GM19395 (cell line): Measurements from ENCODE around the gene MICA.
"Not testable (repeated sequence)": the region's sequence is repeated elsewhere in the genome, so short reads cannot be mapped to it uniquely, and the experiment has no call there.

ENCODE experiments used
- ATAC-seq: cut with Tn5 transposase; IDR thresholded peaks from one replicate; pipeline ENCODE4 v1.9.1; 2021; ENCODE audit warnings: mild to moderate bottlenecking, moderate library complexity; ENCODE audit not compliant: unreplicated experiment

MICA gene

DNA sequence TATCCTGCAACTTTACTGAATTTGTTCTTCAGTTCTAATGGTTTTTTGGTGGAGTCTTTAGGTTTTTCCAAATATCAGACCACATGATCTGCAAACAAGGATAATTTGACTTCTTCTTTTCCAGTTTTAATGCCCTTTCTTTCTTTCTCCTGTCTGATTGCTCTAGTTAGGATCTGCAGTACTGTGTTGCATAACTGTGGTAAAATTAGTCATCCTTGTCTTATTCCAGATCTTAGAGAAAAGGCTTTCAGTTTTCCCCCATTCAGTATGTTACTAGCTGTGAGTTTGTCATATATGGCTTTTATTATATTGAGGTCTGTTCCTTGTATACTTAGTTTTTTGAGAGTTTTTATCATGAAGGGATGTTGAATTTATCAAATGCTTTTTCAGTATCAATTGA is 4.3 kb downstream of the MICA start:
- no peak for ATAC-seq

DNA sequence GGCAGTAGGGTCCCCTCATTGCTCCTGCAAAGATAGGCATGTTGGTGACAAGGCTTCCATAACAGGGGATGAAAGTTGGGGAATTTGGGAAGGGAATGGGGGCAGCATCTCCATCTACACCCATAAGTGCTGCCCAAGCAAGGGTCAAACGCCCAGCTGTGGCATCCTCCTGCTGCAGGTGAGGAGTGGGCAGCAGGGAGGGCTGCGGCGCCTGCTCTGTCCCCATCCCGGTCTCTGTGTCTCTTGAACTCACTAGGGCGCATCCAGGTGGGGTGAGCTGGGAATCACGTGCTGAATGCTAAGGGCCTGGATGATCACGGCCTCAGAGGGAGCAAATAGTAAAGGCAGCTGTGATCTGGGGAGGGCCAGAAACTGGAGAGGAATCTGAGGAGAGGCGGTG is 9.1 kb downstream of the MICA start:
- ATAC-seq = no peak

DNA sequence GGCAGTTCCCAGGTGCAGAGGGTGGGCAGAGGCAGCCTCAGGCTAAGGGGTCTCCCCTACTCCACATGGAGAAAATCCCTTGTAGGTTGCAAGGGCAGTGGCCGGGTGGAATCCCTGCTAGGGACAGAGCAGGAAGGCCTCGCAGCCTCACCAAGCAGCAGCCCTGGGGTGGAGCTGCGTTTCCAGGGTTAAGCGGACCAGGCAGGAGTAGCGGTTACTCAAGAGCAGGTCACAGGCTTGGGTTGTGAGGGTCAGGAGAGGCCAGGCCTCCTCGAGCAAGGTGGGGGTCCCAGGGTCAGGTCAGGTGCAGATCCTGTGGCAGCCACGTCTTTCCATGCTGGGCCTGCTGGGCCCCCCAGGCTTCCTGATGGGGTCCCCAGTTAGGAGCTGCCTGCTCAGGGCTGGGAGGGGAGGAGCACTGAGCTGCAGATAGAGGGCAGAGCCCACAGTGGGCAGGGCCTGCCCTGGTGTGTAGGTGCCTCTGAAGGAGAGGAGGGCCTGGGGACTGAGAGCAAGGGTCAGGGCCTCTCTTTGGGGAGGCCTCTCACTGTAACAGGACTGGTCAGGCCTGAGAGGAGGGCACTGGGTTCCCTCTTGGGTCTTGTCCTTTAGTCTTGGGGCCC is 10.9 kb downstream of the MICA start:
- ATAC-seq = not testable (repeated sequence)

DNA sequence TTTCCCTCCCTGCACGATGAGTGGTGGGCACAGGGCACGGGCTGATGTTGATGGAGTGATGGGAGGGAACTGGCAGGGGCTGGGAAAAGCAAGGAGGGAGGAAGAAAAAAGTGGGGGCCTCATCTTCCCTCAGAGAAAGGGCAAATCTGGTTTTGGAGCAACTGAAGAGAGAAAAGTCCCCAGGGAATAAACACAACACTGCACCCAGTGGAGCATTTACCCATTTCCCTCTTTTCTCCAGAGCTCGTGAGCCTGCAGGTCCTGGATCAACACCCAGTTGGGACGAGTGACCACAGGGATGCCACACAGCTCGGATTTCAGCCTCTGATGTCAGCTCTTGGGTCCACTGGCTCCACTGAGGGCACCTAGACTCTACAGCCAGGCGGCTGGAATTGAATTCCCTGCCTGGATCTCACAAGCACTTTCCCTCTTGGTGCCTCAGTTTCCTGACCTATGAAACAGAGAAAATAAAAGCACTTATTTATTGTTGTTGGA is 11.4 kb downstream of the MICA start:
- no peak for ATAC-seq

DNA sequence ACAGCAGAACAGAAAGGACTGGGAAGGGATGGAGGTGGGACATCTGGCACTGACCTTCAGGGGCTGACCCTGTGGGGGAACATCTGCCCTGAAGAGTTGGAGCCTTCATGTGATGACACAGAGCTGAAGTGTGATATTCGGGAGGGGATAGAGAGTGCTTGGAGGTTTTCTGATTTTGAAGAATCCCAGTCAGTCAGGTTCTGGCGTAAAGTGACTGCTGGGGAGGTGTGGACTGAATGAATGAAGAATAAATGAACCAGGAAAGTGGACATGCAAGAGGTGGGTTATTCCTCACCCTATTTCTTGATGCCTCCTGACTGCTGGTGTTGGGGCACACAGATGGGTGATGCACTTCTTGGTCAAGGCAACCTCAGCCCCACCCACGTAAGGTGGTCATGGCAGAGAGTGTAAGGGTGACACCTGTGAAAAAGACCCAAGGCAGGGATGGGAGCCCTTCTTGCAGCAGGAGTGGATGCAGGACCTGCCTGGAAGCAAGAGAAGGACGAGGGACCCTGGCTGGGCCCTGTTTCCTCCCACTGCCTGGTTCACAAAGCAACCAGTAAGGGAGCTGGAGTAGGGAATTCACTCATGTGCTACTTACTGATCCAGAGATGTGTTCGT is 13.1 kb downstream of the MICA start:
- ATAC-seq = no peak

DNA sequence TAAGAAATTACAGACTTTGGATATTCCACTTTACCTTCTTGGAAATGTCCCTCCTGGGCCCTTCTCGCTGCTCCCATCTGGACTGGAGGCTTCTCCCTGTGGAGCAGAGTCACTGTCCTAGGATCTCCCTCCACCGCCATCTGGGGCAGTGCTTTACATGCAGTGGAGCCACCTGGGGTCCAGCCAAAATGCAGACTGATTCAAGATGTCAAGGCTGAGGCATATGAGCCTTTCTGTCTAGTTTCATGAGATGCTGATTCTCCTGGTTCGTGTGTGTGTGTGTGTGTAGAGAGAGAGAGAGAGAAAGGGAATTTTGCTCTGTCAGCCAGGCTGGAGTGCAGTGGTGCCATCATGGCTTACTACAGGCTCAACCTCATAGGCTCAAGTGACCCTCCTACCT is 14.9 kb downstream of the MICA start:
- no peak for ATAC-seq

DNA sequence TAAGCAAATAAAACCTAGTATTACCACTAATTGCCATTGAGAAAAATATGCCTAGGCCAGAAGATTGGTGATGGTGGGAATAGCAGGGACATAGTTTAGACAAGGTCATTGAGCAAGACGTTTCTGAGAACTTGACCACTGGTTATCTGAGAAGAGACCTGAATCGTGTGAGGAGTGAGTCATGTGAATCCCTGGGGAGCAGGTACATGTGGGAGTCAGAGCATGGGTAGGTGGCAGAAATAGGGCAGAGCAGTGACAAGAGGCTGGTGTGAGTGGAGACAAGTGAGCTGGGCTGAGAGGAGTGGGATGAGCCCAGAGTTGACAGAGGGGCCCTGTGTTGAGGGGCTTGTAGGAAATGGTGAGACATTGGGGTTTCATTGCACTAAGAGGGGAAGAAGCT is 16.4 kb downstream of the MICA start:
- ATAC-seq = no peak

DNA sequence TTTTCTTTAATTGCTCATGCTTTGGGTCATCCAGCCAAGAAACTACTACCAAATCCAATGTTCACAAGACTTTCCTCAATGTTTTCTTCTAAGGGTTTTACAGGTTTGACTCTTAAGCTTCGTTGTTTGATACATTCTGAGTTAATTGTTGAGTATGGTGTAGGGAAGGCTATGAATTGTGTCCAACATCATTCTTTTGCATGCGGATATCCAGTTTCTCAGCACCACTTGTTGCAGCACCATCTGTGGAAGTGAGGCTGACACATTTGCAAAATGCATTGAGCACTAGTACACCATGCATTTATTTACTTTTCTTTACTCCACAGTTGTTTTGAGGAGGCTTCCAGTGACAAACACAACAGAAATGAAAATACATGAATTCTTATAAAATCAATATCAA is 17.2 kb downstream of the MICA start:
- no peak for ATAC-seq

DNA sequence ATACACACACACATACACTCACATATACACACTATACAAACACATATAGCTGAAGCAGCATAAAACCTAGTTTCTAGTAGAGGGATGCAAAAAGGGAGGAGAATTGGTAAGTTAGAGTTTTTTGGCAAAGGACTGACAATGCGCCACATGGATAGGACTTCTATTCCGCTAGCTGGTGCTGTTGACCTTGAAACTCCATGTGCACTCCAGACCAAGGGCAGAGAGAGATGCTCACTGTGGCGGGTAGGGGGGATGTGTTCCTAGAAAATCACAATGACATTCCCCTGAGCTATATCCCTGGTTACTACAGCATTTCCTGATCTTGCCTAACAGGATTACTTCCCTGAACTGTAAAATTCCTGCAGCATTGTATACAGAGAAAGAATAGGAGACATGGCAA is 19.2 kb downstream of the MICA start:
- ATAC-seq = no peak

DNA sequence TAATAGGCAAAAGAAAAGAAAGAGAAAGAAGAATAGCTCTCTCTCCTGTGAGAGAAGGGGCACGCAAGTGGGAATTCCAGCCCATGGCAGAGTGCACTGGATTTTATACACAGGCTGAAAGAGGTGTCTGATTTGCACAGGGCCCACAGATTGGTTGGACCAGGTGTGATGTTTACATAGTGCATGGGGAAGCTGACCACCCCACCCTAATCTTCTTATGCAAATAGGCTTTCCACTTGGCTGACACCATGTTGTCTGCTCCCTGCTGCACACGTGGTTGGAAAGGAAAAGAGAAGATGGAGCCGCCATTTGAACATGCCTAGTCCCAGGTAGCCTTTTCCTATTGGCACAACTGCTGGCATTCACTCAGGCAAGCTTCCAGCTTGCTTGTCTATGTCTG is 20.2 kb downstream of the MICA start:
- ATAC-seq = no peak

DNA sequence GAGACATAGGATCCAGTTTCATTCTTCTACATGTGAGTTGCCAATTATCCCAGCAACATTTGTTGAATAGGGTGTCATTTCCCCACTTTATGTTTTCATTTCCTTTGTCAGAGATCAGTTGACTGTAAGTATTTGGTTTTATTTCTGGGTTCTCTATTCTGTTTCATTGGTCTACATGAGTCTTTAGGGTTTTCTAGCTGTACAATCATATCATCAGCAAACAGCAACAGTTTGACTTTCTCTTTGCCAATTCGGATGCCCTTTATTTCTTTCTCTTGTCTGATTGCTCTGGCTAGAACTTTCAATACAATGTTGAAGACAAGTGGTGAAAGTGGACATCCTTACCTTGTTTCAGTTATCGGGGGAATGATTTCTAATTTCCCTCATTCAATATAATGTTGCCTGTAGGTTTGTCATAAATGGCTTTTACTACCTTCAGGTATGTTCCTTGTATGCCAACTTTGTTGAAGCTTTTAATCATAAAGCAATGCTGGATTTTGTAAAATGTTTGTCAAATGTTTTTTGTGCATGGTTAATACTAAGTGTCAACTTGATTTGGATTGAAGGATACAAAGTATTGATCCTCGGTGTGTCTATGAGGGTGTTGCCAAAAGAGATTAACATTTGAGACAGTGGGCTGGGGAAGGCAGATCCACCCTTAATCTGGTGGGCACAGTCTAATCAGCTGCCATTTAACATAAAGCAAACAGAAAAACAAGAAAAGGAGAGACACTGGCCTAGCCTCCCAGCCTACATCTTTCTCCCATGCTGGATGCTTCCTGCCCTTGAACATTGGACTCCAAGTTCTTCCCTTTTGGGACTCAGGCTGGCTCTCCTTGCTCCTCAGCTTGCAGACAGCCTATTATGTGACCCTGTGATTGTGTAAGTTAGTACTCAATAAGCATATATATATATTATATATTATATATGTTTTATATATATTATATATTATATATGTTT is 23.3 kb downstream of the MICA start:
- ATAC-seq = no peak

DNA sequence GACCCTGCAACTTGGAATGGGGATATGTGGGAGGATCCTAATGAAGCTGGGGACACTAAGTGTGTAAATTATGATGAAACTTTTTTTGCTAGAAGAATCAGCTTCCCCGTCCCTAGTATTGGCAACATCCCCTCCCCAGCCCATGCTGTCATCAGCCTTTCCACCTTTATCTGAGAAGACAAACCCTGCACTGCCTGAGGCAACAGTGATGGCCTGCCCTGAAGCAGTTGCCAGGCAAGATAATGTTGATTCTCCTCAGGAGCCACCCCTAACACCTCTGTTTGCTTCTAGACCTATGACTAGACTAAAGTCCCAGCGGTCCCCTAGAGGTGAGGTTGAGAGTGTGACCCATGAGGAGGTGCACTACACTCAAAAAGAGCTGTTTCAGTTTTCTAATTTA is 27.1 kb downstream of the MICA start:
- no peak for ATAC-seq

DNA sequence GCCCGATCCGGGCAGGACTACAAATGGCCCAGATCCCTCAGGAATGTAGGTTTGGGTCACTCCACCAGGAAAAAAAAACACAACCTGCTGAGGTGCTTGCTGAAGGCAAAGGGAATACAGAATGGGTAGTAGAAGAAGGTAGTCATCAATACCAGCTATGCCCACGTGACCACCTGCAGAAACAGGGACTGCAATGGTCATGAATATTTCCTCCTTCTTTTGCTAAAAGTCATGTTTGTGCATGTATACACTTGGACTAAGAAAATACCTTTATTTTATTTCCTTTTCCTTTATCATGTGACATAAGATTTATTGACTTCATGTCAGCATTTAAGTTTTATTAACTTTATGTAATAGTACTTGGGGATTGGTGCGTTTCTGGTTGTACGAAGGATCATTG is 31.7 kb downstream of the MICA start:
- not testable (repeated sequence) for ATAC-seq

DNA sequence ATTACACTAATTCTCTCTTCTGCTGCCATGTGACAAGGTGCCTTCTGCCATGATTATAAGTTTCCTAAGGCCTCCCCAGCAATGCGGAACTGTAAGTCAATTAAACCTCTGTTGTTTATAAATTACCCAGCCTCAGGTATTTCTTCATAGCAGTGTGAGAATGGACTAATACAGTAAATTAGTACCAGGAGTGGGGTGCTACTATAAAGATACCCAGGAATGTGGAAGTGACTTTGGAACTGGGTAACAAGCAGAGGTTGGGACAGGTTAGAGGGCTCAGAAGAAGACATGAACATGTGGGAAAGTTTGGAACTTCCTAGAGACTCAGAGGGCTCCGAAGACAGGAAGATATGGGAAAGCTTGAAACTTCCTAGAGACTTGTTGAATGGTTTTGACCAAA is 34.8 kb downstream of the MICA start:
- ATAC-seq = no peak

DNA sequence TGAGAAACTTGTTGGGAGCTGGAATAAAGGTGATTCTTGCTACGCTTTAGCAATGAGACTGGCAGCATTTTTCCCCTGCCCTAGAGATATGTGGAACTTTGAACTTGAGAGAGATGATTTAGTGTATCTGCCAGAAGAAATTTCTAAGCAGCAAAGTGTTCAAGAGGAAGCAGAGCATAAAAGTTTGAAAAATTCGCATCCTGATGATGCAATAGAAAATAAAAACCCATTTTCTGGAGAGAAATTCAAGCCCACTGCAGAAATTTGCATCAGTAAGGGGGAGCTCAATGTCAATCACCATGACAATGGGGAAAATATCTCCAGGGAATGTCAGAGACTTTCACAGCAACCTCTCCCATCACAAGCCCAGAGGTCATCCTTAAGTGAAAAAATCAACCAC is 35.3 kb downstream of the MICA start:
- ATAC-seq = no peak

DNA sequence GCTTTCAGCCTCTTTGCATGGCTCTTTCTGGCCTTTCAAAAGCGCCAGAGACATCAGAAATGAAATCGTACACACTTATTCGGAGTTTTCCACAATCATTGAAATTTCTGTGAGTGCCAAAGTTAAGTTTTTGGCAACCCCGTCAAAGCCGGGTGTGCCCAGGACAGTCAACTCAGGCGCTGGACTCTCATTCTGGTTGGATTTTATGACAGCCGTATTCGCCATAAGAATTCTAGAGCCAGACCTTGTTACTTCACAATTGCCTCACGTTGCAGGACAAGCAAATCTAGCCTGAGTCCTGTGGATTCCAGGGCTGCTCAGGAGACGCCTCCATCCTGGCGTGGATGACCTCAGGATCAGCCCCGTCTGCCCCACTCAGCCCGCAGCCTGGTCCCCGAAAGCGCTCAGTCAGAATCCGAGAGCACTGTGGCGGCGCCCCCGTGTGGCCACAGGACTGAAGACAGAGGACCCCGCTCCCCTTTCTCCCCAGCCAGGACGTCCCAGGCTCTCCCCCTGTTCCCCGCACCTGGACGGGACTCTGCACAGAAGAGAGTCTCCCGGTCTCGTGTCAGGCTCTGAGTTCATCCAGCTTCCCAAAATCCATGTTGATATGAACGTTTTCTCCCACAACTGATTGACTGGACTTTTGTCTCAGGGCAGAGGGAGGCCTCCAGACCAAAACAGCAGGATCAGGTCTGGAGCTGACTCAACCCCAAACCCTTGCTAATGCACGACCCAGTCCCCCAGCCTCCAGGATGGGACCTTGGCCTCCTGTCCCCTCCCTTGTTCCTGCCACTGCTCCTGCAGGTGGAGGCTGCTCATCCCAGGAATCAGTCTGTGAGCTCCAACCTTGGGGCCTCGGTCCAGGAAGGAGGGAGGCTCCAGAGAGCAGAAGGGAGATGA is 38.2 kb downstream of the MICA start:
- ATAC-seq = no peak

DNA sequence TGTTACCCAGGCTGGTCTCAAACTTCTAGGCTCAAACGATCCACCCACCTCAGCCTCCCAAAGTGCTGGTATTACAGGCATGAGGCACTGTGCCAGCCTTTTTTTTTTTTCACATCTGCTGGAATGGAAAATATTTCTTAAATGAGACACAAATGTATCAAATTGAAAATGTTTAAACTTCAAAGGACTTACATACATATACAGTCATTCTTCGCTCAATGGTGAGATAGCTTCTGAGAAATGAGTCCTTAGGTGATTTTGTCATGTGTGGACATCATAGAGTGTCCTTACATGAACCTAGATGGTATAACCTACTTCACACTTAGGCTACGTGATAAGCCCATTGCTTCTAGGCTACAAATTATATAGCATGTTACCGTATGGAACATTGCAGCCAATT is 43.1 kb downstream of the MICA start:
- no peak for ATAC-seq

DNA sequence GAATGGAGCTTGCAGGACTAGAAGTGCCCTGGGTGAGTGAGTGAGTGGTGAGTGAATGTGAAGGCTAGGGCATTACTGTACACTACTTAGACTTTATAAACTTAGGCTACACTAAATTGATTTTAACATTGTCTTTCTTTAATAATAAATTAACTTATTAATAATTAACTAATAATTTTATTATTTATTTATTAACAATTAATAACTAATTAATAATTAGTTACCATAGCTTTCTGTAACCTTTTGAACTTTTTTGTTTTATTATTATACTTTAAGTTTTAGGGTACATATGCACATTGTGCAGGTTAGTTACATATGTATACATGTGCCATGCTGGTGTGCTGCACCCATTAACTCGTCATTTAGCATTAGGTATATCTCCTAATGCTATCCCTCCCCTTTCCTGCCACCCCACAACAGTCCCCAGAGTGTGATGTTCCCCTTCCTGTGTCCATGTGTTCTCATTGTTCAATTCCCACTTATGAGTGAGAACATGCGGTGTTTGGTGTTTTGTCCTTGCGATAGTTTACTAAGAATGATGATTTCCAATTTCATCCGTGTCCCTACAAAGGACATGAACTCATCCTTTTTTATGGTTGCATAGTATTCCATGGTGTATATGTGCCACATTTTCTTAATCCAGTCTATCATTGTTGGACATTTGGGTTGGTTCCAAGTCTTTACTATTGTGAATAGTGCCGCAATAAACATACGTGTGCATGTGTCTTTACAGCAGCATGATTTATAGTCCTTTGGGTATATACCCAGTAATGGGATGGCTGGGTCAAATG is 43.8 kb downstream of the MICA start:
- ATAC-seq = not testable (repeated sequence)

DNA sequence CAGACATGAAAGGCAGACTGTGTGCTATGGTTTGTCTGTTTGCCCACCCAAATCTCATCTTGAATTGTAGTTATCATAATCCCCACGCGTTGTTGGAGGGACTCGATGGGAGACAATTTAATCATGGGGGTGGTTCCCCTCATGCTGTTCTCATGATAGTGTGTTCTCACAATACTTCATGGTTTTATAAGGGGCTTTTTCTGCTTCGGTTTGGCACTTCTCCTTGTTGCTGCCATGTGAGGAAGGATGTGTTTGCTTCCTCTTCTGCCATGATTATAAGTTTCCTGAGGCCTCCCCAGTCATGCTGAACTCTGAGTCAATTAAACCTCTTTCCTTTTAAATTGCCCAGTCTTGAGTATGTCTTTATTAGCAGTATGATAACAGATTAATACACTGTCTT is 47.4 kb downstream of the MICA start:
- no peak for ATAC-seq

DNA sequence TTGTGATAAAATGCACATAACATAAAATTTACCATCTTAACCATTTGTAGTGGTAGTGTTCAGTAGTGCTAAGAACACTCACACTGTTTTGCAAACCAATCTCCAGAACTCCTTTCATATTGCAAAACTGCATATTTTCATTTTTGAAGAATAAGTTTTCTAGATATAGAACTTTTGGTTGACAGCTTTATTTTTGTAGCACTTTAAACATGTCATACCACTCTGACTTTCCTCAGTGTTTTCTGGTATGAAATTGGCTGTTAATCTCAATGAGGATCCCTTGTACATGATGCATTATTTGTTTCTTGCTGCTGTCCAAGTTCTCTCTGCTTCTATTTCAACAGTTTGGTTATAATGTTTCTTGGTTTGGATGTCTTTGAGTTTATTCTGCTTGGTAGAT is 49.5 kb downstream of the MICA start:
- ATAC-seq = no peak
